Measurements from ENCODE around the gene BRINP1.

Gene BRINP1

DNA sequence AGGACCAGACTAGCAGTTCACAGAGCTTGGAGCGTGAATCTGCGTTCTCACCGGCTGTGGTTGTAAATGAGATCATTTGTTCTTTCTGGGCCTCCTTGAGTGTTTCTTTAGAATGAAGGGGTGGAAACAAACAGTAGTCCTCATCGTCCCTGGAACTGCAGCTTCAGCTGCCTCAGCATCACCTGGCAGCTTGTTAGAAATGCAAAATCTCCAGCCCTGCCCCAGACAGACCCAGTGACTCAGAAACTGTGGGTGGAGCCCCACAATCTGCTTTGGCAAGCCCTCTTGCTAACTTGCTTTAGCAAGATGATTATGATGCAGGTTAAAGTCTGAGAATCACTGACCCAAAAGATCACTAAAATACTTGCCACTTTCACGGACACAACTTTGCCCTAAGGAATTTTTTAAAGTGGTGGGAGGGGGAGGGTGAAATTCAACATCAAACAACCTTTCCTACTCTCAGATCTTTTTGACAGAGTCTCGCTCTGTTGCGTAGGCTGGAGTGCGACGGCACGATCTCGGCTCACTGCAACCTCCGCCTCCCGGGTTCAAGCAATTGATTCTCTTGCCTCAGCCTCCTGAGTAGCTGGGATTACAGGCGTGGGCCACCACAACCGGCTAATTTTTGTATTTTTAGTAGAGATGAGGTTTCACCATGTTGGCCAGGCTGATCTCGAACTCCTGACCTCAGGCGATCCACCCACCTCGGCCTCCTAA lies 86.0 kb downstream of the BRINP1 start:
- no peaks in the 10 kb centered on the region for H4K20me1 ChIP-seq (ENCODE audit: low read depth, low read length)
- no peaks in the 10 kb centered on the region for H3K9me3 ChIP-seq (ENCODE audit: insufficient read depth, low read length)
- no peaks in the 10 kb centered on the region for H3K79me2 ChIP-seq (ENCODE audit: insufficient read depth, low read length)
- no peaks in the 10 kb centered on the region for H3F3A ChIP-seq (ENCODE audit: insufficient read depth)
- no peak overlapping the region for H3K9ac ChIP-seq (ENCODE audit: low read length)
- no peak overlapping the region for H3K4me3 ChIP-seq (ENCODE audit: insufficient read depth, low read length, poor library complexity, severe bottlenecking)
- no peaks in the 10 kb centered on the region for H3K9me2 ChIP-seq (replicated peaks; ENCODE audit: insufficient read depth, low read length)
- H3K4me2 ChIP-seq (ENCODE audit: low read depth, low read length, poor library complexity, severe bottlenecking) = no peak overlapping the region
- no peak overlapping the region for H3K27ac ChIP-seq (ENCODE audit: low read depth, low read length)
- no peaks in the 10 kb centered on the region for H3K27me3 ChIP-seq (ENCODE audit: low read length)
- H2AFZ ChIP-seq (ENCODE audit: low read depth, low read length, severe bottlenecking) = no peak overlapping the region
- TF ChIP-seq, protein P1, sequence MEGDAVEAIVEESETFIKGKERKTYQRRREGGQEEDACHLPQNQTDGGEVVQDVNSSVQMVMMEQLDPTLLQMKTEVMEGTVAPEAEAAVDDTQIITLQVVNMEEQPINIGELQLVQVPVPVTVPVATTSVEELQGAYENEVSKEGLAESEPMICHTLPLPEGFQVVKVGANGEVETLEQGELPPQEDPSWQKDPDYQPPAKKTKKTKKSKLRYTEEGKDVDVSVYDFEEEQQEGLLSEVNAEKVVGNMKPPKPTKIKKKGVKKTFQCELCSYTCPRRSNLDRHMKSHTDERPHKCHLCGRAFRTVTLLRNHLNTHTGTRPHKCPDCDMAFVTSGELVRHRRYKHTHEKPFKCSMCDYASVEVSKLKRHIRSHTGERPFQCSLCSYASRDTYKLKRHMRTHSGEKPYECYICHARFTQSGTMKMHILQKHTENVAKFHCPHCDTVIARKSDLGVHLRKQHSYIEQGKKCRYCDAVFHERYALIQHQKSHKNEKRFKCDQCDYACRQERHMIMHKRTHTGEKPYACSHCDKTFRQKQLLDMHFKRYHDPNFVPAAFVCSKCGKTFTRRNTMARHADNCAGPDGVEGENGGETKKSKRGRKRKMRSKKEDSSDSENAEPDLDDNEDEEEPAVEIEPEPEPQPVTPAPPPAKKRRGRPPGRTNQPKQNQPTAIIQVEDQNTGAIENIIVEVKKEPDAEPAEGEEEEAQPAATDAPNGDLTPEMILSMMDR (IDR thresholded peaks at IDR 0.05; ENCODE audit: insufficient read depth, low read length, poor library complexity, severe bottlenecking) = no peak
- TF ChIP-seq EZH2phosphoT487 (conservative IDR thresholded peaks at IDR 0.05; ENCODE audit: low read length) = no peak
- H3K36me3 ChIP-seq (ENCODE audit: low read length) = no peaks in the 10 kb centered on the region

DNA sequence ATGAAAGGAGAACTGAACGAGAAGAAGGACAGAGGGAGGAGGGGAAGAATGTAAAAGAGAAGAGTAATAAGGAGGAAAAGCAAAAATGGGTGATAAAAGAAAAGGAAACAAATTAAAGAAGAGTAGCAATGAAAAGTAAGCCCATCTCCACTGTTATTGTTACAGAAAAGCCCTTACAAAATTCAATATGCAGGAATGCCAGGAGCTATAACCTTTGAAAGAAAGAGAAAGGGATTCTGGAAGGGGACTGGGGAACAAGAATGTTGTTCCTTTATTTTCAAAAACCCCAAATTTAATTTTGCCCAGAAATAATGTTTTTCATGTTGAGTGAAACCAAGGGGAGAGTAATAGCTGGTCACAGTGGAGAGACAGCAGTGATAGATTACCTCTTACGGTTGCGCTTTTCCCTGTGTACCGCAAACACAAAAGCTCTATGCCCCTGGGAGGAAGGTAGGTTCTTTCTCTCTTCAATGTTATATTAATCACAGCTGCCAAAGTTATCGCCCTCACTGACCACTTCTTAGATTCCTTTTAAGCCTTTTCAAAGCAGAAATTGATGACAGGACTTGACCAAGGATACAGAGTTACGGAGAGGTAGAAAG lies 86.7 kb downstream of the BRINP1 start:
- no peaks in the 10 kb centered on the region for H3K27me3 ChIP-seq (ENCODE audit: low read length)
- no peaks in the 10 kb centered on the region for H3K36me3 ChIP-seq (ENCODE audit: low read length)
- H3K9me3 ChIP-seq (ENCODE audit: insufficient read depth, low read length) = no peaks in the 10 kb centered on the region
- H3K79me2 ChIP-seq (ENCODE audit: insufficient read depth, low read length) = no peaks in the 10 kb centered on the region
- H4K20me1 ChIP-seq (ENCODE audit: low read depth, low read length) = no peaks in the 10 kb centered on the region
- no peak overlapping the region for H3K4me2 ChIP-seq (ENCODE audit: low read depth, low read length, poor library complexity, severe bottlenecking)
- H3K9me2 ChIP-seq (replicated peaks; ENCODE audit: insufficient read depth, low read length) = no peaks in the 10 kb centered on the region
- no peak for TF ChIP-seq EZH2phosphoT487 (conservative IDR thresholded peaks at IDR 0.05; ENCODE audit: low read length)
- TF ChIP-seq, protein P1 (IDR thresholded peaks at IDR 0.05; ENCODE audit: insufficient read depth, low read length, poor library complexity, severe bottlenecking) = no peak
- H3K4me3 ChIP-seq (ENCODE audit: insufficient read depth, low read length, poor library complexity, severe bottlenecking) = no peak overlapping the region
- no peaks in the 10 kb centered on the region for H3F3A ChIP-seq (ENCODE audit: insufficient read depth)
- no peak overlapping the region for H3K27ac ChIP-seq (ENCODE audit: low read depth, low read length)
- no peak overlapping the region for H2AFZ ChIP-seq (ENCODE audit: low read depth, low read length, severe bottlenecking)
- H3K9ac ChIP-seq (ENCODE audit: low read length) = no peak overlapping the region

DNA sequence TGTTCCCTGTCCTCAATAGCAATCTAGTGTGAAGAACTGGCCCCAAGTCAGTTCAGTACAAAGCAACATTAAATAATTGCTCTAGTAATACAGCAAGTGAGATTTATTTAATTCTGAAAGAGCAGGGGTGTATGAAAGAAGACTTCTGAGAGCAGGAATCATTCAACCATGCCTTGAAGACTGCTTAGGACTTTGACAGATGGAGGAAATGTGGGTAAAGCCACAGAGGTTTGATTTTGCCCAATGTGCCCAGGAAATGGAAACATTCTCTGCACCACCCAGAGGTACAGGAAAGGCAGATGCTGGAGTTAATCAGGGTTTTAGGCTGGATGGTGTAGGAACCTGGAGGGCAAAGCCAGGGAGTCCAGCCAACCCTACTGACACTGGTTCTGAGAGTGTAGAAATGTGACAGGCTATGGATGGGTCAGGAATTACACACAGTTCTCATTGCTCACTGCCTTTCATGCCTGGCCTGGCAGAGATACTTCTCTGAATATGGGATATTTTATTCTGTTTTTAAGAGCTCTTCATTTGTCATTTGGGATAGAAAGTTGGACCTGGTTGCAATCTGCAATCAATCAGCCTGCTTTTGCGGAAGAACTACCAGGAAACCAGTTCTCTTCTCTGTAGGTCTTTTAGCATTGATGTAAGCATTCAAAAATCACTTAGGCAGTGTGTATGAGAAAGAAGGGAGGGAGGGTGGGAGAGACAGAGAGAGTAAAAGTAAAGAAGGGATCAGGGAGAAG lies 88.3 kb downstream of the BRINP1 start:
- no peak overlapping the region for H3K4me2 ChIP-seq (ENCODE audit: low read depth, low read length, poor library complexity, severe bottlenecking)
- no peaks in the 10 kb centered on the region for H3K36me3 ChIP-seq (ENCODE audit: low read length)
- no peak overlapping the region for H3K4me3 ChIP-seq (ENCODE audit: insufficient read depth, low read length, poor library complexity, severe bottlenecking)
- H3K79me2 ChIP-seq (ENCODE audit: insufficient read depth, low read length) = no peaks in the 10 kb centered on the region
- H3K27ac ChIP-seq (ENCODE audit: low read depth, low read length) = no peak overlapping the region
- H4K20me1 ChIP-seq (ENCODE audit: low read depth, low read length) = no peaks in the 10 kb centered on the region
- no peaks in the 10 kb centered on the region for H3K27me3 ChIP-seq (ENCODE audit: low read length)
- H3K9me3 ChIP-seq (ENCODE audit: insufficient read depth, low read length) = no peaks in the 10 kb centered on the region
- TF ChIP-seq, protein P1 (IDR thresholded peaks at IDR 0.05; ENCODE audit: insufficient read depth, low read length, poor library complexity, severe bottlenecking) = no peak
- no peak for TF ChIP-seq EZH2phosphoT487 (conservative IDR thresholded peaks at IDR 0.05; ENCODE audit: low read length)
- no peak overlapping the region for H2AFZ ChIP-seq (ENCODE audit: low read depth, low read length, severe bottlenecking)
- H3K9me2 ChIP-seq (replicated peaks; ENCODE audit: insufficient read depth, low read length) = no peaks in the 10 kb centered on the region
- H3F3A ChIP-seq (ENCODE audit: insufficient read depth) = no peaks in the 10 kb centered on the region
- H3K9ac ChIP-seq (ENCODE audit: low read length) = no peak overlapping the region
